ENCODE measurements around the gene CBLN2.

The CBLN2 gene

GRCh38 chr18:72544092-72544886, at the start of gene CBLN2:
CBLN2 (minus strand) TSS chr18:72544342; CDS start chr18:72542160, 2,182 bp downstream.
- DNase-seq (ENCODE audit: low read depth in 2 of 2), result no peak

GRCh38 chr18:72588360-72588759, 44.2 kb upstream of the CBLN2 start:
- DNase-seq (ENCODE audit: low read depth in 2 of 2), result no peak

DNA sequence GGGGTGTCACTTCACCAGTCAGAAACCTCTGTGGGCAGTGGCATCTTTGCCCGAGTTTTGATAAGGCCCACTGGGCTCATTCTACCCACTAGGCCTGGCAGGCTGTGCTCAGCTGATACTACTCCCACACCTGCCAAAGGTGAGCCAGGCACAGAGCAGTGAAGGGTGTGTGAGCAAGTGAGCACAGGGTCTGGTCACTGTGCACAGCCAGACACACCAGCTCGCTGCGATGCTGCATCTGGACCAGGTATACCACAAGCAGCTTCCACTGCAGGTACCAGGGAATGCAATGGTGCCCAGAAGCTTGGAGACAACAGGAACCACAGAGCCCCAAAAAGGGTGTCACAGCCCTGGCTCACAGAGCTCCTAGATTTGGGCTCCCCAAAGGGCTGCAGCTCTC, 40.6 kb upstream of the CBLN2 start:
- DNase-seq (ENCODE audit: low read depth in 2 of 2), result no peak

- no peak for DNase-seq (ENCODE audit: low read depth in 2 of 2)
Measured at GRCh38 chr18:72581976-72582375, 37.8 kb upstream of the CBLN2 start.

DNA sequence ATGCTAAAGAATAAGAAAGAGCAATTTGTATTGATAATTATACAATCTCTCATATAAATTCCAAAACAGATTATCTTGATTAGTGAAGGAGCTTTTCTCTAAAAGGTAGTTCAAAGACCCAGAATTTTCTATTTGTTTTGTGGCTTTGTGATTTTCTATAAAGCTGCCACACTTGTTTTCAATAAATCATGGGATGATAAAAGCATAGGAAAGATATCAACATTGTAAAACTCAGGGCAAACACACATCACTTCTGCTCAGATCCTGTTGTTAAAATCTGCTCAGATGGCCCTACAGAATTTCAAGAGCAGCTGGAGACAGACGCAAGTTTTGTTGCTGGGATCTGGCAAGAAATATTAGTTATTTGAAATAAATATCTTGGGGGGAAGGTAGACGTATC, 28.8 kb upstream of the CBLN2 start:
- DNase-seq (ENCODE audit: low read depth in 2 of 2), result no peak

GRCh38 chr18:72566290-72566689, 22.1 kb upstream of the CBLN2 start:
- DNase-seq (ENCODE audit: low read depth in 2 of 2), result no peak

DNA sequence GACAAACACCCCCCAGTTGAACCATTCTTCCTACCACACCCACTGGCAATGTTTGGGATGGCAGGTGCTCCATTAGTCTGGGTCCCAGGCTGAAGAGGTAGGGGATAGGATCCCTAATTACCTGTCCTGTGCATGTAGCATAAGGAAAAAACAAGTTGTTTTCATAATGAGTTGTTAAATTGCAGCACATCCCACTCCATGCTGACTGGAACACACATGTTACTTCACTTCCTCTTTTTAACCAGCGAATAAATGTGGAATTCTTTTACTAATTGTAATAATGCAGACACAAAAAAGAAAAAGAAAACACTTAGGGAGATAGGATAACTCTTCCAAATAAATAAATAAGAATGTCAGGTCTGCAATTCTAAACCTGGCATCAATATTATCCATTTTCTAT, 11.8 kb upstream of the CBLN2 start:
- DNase-seq (ENCODE audit: low read depth in 2 of 2), result no peak

GRCh38 chr18:72555101-72555500, 11.0 kb upstream of the CBLN2 start:
- DNase-seq (ENCODE audit: low read depth in 2 of 2), result no peak

DNA sequence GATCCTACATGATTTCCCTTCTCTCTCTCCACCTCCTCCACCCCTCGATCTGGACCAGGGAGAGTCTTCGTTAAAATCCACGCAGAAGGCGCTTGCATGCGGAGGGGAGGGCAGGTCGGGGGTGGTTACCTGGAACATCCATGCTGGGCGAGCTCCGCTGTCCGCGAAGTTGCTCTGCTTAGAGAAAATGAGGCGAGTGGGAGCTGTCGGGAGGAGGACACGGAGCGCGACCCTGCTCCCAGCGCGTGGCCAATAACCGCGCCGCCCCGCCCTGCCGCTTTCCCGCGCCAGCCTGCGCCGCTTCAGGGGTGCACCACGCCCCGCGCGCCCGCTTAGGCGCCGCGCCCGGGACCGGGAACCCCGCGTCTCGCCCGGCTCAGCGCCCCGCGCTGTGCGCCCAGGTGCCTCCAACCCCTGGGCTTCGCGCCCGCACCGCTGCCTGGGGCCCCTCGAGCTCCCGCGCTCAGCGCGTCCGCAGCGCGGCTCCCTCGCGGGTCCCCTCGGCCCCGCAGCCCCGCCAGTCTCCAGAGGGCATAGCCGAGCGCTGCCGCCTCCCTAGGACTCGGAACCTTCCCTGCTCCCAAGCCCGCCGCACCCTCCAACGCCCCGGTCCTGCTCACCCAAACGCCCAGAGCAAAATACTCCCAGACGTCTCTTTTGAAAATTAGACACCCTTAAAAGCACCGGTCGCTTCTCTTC, 636 bp downstream of the CBLN2 start:
- DNase-seq (ENCODE audit: low read depth in 2 of 2), result no peak

- no peak for DNase-seq (ENCODE audit: low read depth in 2 of 2)
Measured at GRCh38 chr18:72542984-72543356, 1.2 kb downstream of the CBLN2 start.

- no peak for DNase-seq (ENCODE audit: low read depth in 2 of 2)
Measured at GRCh38 chr18:72542342-72542741, 1.8 kb downstream of the CBLN2 start.

- no peak for DNase-seq (ENCODE audit: low read depth in 2 of 2)
Measured at GRCh38 chr18:72541871-72542332, 2.2 kb downstream of the CBLN2 start.

- DNase-seq (ENCODE audit: low read depth in 2 of 2), result no peak
Measured at GRCh38 chr18:72539901-72540300, 4.2 kb downstream of the CBLN2 start.

GRCh38 chr18:72530622-72531021, 13.5 kb downstream of the CBLN2 start:
- DNase-seq (ENCODE audit: low read depth in 2 of 2), result no peak

GRCh38 chr18:72504866-72505265, 39.3 kb downstream of the CBLN2 start:
- DNase-seq (ENCODE audit: low read depth in 2 of 2), result no peak

DNA sequence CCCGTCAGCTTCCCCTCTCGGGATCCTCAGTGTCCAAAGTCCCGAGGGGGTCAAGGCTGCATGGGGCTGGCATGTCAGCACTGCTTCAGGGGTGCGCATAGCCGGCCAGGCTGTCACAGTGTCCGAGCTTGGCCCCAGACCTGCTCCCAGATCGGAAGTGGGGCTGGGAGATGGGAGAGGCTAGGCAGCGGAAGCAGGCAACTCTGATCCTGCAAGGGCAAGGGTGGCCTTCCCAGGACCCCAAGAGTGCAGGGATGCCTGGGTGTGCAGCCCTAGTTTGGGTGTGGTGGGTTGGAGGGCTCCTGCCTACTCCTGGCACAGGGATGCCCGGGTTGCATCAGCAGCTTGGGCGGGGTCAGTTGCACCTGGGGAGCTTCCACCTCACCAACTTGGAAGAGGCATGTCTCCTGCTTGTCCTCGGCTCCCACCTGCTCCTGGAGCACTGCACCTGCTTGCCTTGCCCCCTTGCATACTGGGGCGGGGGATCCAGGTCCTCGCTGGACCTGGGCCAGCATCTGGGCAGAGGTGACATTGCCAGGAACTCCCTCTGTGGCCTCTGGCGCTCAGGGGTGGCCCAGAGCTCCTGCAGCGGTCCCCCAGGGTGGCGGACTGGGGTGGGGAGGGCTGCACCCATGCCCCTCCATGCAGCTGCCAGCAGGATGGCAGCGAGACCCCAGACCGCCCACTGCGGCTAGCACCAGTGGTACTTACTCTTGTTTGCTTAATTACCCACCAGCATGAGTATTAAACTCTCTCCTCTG, 41.3 kb downstream of the CBLN2 start:
- no peak for DNase-seq (ENCODE audit: low read depth in 2 of 2)

DNA sequence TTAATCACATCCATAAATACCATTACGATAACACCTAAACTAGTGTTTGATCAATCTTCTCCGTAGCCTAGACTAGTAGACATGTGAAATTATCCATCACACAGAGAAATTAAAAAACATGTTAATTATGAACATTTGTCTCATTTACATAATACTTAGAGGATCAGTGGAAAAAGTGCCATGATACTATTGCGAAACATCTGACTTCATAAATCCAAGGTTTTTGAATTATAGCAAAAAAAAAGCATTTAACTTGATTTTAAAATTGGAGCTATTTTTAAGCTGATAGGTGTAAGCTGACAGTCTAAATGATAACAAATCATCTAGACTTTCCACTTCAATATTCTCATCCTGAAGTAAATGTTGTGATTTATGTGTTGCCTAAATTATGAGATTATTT, 51.6 kb downstream of the CBLN2 start:
- no peak for DNase-seq (ENCODE audit: low read depth in 2 of 2)
